ENCODE results near the gene SLCO2B1. TPM values are rescaled to one million over a fixed set of nuclear protein-coding genes. Genes with fewer than 3 reads are reported as not detected.

SLCO2B1 gene
- total RNA-seq, 1 donor: not detected

- no peak overlapping the region for H3K4me3 ChIP-seq (ENCODE audit: low read depth, low read length)
- TF ChIP-seq CTCF (IDR thresholded peaks at IDR 0.05; ENCODE audit: insufficient read depth, low read depth, low read length): no peak
- no peak for DNase-seq (ENCODE audit: low read depth)
These were observed 6.2 kb upstream of the SLCO2B1 start for GRCh38 chr11:75144716-75145014.

GRCh38 chr11:75145196-75145971, 5.5 kb upstream of the SLCO2B1 start:
- TF ChIP-seq CTCF (IDR thresholded peaks at IDR 0.05; ENCODE audit: insufficient read depth, low read depth, low read length): no peak
- no peak overlapping the region for H3K4me3 ChIP-seq (ENCODE audit: low read depth, low read length)
- DNase-seq (ENCODE audit: low read depth): no peak

- no peak for DNase-seq (ENCODE audit: low read depth)
- TF ChIP-seq CTCF (IDR thresholded peaks at IDR 0.05; ENCODE audit: insufficient read depth, low read depth, low read length): no peak
- H3K4me3 ChIP-seq (ENCODE audit: low read depth, low read length): no peak overlapping the region
These were observed 4.9 kb upstream of the SLCO2B1 start for GRCh38 chr11:75145972-75146519.

- no peak overlapping the region for H3K4me3 ChIP-seq (ENCODE audit: low read depth, low read length)
- TF ChIP-seq CTCF (IDR thresholded peaks at IDR 0.05; ENCODE audit: insufficient read depth, low read depth, low read length): no peak
- DNase-seq (ENCODE audit: low read depth): no peak
These were observed 4.2 kb upstream of the SLCO2B1 start for GRCh38 chr11:75146711-75147110.

- no peak overlapping the region for H3K4me3 ChIP-seq (ENCODE audit: low read depth, low read length)
- DNase-seq (ENCODE audit: low read depth): no peak
- no peak for TF ChIP-seq CTCF (IDR thresholded peaks at IDR 0.05; ENCODE audit: insufficient read depth, low read depth, low read length)
These were observed 3.6 kb upstream of the SLCO2B1 start for GRCh38 chr11:75147191-75147874.

- DNase-seq (ENCODE audit: low read depth): no peak
- no peak overlapping the region for H3K4me3 ChIP-seq (ENCODE audit: low read depth, low read length)
- TF ChIP-seq CTCF (IDR thresholded peaks at IDR 0.05; ENCODE audit: insufficient read depth, low read depth, low read length): no peak
These were observed 3.0 kb upstream of the SLCO2B1 start for GRCh38 chr11:75147875-75148263.

All from fibroblast of villous mesenchyme (primary cell).